ENCODE data around the gene PDE7B.

DNA sequence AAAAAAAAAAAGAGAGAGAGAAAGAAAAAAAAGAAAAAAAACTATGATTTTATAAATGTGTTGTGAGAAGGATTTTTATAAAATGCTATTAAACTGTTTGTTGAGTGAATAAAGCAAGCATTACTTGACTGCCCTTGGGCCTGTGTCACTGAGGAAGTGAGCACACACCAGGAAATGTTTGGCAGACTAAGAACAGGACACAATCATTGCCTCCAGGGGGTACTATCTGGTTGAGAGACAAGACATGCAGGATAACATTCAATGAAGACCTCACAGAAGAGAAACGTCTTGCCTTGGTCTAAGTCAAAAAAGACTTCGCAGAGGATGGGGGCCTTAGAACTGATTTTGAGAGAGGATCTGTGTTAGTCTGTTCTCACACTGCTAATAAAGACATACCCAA is 358.0 kb downstream of the PDE7B start:
- TF ChIP-seq, protein P1, sequence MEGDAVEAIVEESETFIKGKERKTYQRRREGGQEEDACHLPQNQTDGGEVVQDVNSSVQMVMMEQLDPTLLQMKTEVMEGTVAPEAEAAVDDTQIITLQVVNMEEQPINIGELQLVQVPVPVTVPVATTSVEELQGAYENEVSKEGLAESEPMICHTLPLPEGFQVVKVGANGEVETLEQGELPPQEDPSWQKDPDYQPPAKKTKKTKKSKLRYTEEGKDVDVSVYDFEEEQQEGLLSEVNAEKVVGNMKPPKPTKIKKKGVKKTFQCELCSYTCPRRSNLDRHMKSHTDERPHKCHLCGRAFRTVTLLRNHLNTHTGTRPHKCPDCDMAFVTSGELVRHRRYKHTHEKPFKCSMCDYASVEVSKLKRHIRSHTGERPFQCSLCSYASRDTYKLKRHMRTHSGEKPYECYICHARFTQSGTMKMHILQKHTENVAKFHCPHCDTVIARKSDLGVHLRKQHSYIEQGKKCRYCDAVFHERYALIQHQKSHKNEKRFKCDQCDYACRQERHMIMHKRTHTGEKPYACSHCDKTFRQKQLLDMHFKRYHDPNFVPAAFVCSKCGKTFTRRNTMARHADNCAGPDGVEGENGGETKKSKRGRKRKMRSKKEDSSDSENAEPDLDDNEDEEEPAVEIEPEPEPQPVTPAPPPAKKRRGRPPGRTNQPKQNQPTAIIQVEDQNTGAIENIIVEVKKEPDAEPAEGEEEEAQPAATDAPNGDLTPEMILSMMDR (IDR thresholded peaks at IDR 0.05; ENCODE audit: low read length), result no peak
- no peak for TF ChIP-seq EZH2 (IDR thresholded peaks at IDR 0.05; ENCODE audit: borderline replicate concordance, low read length)

Measured in OCI-LY1 (cell line).